HCT116 (cell line): Measurements from ENCODE around the gene DDX23. TPM values are rescaled to one million over a fixed set of nuclear protein-coding genes. Genes with fewer than 3 reads are reported as not detected.
"Not testable (repeated sequence)": the region's sequence is repeated elsewhere in the genome, so short reads cannot be mapped to it uniquely, and the experiment has no call there.

Source experiments
- ATAC-seq: fragments of 200-7000 bp; cut with Tn5 transposase; 2 replicates; pipeline ENCODE4 v1.9.1; 2020; ENCODE audit warnings: mild to moderate bottlenecking, moderate library complexity
- BruUV-seq: library from RNA; stranded (reverse); fragments of 400-500 nt; replicated peaks from 2 replicates; lab custom pipeline; 2021; lab: Mats Ljungman, UMichigan
- CTCF ChIA-PET: fragments of 300-600 bp; sonication (Branson Sonifier 250); formaldehyde crosslinking; loops from one replicate; lab custom pipeline; 2021; ENCODE audit warnings: antibody characterized with exemption; lab: Charles Lee
- POLR2A ChIA-PET: fragments of 300-600, 350-600 bp; sonication (Branson Sonifier 250); formaldehyde crosslinking; loops from one replicate; lab custom pipeline; 2021; ENCODE audit warnings: antibody characterized with exemption; lab: Charles Lee
- RAD21 ChIA-PET, 2 experiments: fragments of 300-600 bp; sonication (Branson Sonifier 250); formaldehyde crosslinking; loops; one replicate each; lab custom pipeline; 2023; ENCODE audit warnings: low total read pairs in 2 of 2; ENCODE audit not compliant: uncharacterized antibody in 2 of 2, unreplicated experiment in 2 of 2, low non-redundant PET in 1 of 2; lab: Charles Lee
- DNase-seq: peaks from one replicate; pipeline ENCODE4 v3.0.0-alpha.2; 2010; ENCODE audit warnings: low read depth, low spot score
- H2AFZ ChIP-seq: fragments of 200-600 bp; shearing (Covaris generic), sonication (generic); 2 replicates; pipeline ENCODE4 v1.6.1; 2017; ENCODE audit warnings: low read depth, mixed run types, mixed read lengths, antibody characterized with exemption, low read length; ENCODE audit not compliant: poor library complexity, severe bottlenecking
- H3K27ac ChIP-seq: 2 replicates; pipeline ENCODE4 v1.5.1; 2012; ENCODE audit warnings: low read depth, low read length
- H3K27me3 ChIP-seq: fragments of 200-600 bp; sonication (generic); 2 replicates; pipeline ENCODE4 v1.6.1; 2016; ENCODE audit warnings: mixed run types, low read length, mixed read lengths; ENCODE audit not compliant: insufficient read depth
- H3K36me3 ChIP-seq, 2 experiments: fragments of 200-500 bp in 1 of 2; fragments of 200-600 bp in 1 of 2; sonication (Bioruptor generic) in 1 of 2; sonication (generic) in 1 of 2; 2 replicates each; pipeline versions ENCODE4 v1.5.1 to v1.6.1; 2014 to 2016; ENCODE audit warnings: low read length in 2 of 2, inconsistent platforms in 1 of 2, mixed read lengths in 1 of 2, mixed run types in 1 of 2; ENCODE audit not compliant: insufficient read depth in 2 of 2, control insufficient read depth in 1 of 2
- H3K4me1 ChIP-seq, 2 experiments: fragments of 200-600 bp in 1 of 2; sonication (generic) in 1 of 2; 2 replicates each; pipeline versions ENCODE4 v1.5.1 to v1.6.1; 2012 to 2017; ENCODE audit warnings: low read length in 2 of 2, inconsistent platforms in 1 of 2, mild to moderate bottlenecking in 1 of 2, mixed read lengths in 1 of 2, mixed run types in 1 of 2, moderate library complexity in 1 of 2; ENCODE audit not compliant: insufficient read depth in 2 of 2, control insufficient read depth in 1 of 2
- H3K4me2 ChIP-seq: fragments of 200-600 bp; sonication (generic); 2 replicates; pipeline ENCODE4 v1.6.1; 2017; ENCODE audit warnings: mixed run types, low read length, mixed read lengths
- H3K4me3 ChIP-seq, 2 experiments: fragments of 200-600 bp in 1 of 2; sonication (generic) in 1 of 2; replicated peaks in 1 of 2; 2 replicates each; pipeline ENCODE4 v1.5.1; 2011 to 2016; ENCODE audit warnings: low read length in 2 of 2, control low read depth in 1 of 2, low read depth in 1 of 2, mild to moderate bottlenecking in 1 of 2, mixed read lengths in 1 of 2, mixed run types in 1 of 2
- H3K79me2 ChIP-seq: fragments of 200-600 bp; sonication (generic); 2 replicates; pipeline ENCODE4 v1.6.1; 2017; ENCODE audit warnings: mild to moderate bottlenecking, mixed run types, low read length, moderate library complexity, mixed read lengths; ENCODE audit not compliant: insufficient read depth
- H3K9ac ChIP-seq: fragments of 200-600 bp; sonication (generic); 2 replicates; pipeline ENCODE4 v1.6.1; 2016; ENCODE audit warnings: low read length, mixed read lengths
- H3K9me2 ChIP-seq: fragments of 200-600 bp; sonication (generic), shearing (Covaris generic); 2 replicates; pipeline ENCODE4 v1.6.1; 2017; ENCODE audit warnings: mixed run types, mild to moderate bottlenecking, moderate library complexity; ENCODE audit not compliant: insufficient read depth
- H3K9me3 ChIP-seq, 2 experiments: fragments of 200-500 bp in 1 of 2; fragments of 200-600 bp in 1 of 2; sonication (Bioruptor generic) in 1 of 2; sonication (generic) in 1 of 2; 2 replicates each; pipeline ENCODE4 v1.6.1; 2014 to 2017; ENCODE audit warnings: low read length in 2 of 2, mixed read lengths in 2 of 2, inconsistent platforms in 1 of 2, low read depth in 1 of 2, mild to moderate bottlenecking in 1 of 2, mixed run types in 1 of 2, moderate library complexity in 1 of 2; ENCODE audit not compliant: control insufficient read depth in 1 of 2, insufficient read depth in 1 of 2
- H4K20me1 ChIP-seq: fragments of 200-600 bp; sonication (generic), shearing (Covaris generic); 2 replicates; pipeline ENCODE4 v1.6.1; 2017; ENCODE audit warnings: mixed run types, mild to moderate bottlenecking, moderate library complexity; ENCODE audit not compliant: insufficient read depth
- CEBPB ChIP-seq: IDR thresholded peaks from 2 replicates; pipeline ENCODE4 v1.6.1; 2012; ENCODE audit warnings: low read depth
- intact Hi-C: fragments of 100-400 bp; cut with micrococcal nuclease; formaldehyde crosslinking; loops from 2 replicates; pipeline ENCODE4 v1.10.0; 2022
- total RNA-seq: library from RNA; stranded (reverse); gene quantifications from one replicate; pipeline ENCODE4 v1.2.1, GENCODE V29; 2021; ENCODE audit not compliant: unreplicated experiment
- TF ChIP-seq, protein P1 (sequence below): IDR thresholded peaks from 2 replicates; pipeline ENCODE4 v1.6.1; 2011; ENCODE audit warnings: mild to moderate bottlenecking, low read length, moderate library complexity; ENCODE audit not compliant: insufficient replicate concordance; ENCODE audit errors: extremely low read depth

Gene DDX23
- total RNA-seq, 1 experiment from 2014 or later, result 75.0 TPM

DNA sequence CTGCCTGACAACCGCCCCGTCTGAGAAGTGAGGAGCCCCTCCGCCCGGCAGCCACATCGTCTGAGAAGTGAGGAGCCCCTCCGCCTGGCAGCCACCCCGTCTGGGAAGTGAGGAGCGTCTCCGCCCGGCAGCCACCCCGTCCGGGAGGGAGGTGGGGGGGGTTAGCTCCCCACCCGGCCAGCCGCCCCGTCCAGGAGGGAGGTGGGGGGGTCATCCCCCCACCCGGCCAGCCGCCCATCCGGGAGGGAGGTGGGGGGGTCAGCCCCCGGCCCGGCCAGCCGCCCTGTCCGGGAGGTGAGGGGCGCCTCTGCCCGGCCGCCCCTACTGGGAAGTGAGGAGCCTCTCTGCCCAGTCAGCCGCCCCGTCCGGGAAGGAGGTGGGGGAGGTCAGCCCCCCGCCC, 9.9 kb downstream of the DDX23 start:
- H3K4me1 ChIP-seq, DNase-seq, ATAC-seq, H3K27me3 ChIP-seq, H3K9me3 ChIP-seq, H3K9me2 ChIP-seq, RAD21 ChIA-PET, H3K4me2 ChIP-seq, H4K20me1 ChIP-seq, POLR2A ChIA-PET, H3K27ac ChIP-seq, intact Hi-C loops, H3K9ac ChIP-seq, H2AFZ ChIP-seq, H3K4me3 ChIP-seq, CTCF ChIA-PET, BruUV-seq: not testable (repeated sequence)
- Histone ChIP-seq H3K36me3 (peaks cover 50 to 51% of the 10 kb centered on the region in 2 experiments), H3K79me2 (peaks cover 16% of the 10 kb centered on the region)

DNA sequence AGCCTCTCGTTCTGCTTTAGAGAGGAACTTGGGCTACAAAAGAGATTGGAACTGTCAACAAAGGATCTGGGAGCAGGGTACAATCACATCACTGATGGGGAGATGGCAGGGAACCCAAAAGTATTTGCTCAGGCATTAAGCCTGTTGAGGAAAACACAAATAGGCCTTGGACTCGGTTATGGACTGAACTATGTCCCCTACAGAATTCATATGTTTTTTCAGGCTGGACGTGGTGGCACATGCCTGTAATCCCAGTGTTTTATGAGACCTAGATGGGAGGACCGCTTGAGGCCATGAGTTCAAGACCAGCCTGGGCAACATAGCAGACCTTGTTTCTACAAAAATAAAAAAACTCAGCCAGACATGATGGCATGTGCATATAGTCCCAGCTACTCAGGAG, 13.9 kb downstream of the DDX23 start:
- Histone ChIP-seq H2AFZ (no peak overlapping the region), H3K4me2 (no peak overlapping the region), H3K79me2 (no peaks in the 10 kb centered on the region), H3K9me2 (no peaks in the 10 kb centered on the region), H3K4me1 (no peaks in the 10 kb centered on the region), H3K27ac (no peak overlapping the region), H4K20me1 (no peaks in the 10 kb centered on the region), H3K27me3 (no peaks in the 10 kb centered on the region), H3K9ac (no peak overlapping the region), H3K4me3 (no peak overlapping the region), H3K9me3 (no peaks in the 10 kb centered on the region), H3K36me3 (peaks cover 48 to 60% of the 10 kb centered on the region in 2 experiments)
- RAD21 ChIA-PET, result no interaction called here
- no TSS peak for BruUV-seq
- CTCF ChIA-PET, result interaction anchor here (1.1 kb wide), 1 partner anchor 23 kb away, joined by 3 read pairs; no protein-coding TSS in a partner anchor
- DNase-seq (no peak), ATAC-seq (no peak)
- intact Hi-C loops, result no loop called here
- POLR2A ChIA-PET, result no interaction called here
- TF ChIP-seq, protein P1, sequence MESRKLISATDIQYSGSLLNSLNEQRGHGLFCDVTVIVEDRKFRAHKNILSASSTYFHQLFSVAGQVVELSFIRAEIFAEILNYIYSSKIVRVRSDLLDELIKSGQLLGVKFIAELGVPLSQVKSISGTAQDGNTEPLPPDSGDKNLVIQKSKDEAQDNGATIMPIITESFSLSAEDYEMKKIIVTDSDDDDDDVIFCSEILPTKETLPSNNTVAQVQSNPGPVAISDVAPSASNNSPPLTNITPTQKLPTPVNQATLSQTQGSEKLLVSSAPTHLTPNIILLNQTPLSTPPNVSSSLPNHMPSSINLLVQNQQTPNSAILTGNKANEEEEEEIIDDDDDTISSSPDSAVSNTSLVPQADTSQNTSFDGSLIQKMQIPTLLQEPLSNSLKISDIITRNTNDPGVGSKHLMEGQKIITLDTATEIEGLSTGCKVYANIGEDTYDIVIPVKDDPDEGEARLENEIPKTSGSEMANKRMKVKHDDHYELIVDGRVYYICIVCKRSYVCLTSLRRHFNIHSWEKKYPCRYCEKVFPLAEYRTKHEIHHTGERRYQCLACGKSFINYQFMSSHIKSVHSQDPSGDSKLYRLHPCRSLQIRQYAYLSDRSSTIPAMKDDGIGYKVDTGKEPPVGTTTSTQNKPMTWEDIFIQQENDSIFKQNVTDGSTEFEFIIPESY, result no peak
- TF ChIP-seq CEBPB, result no peak
